OCI-LY7 (cell line): ENCODE results near the gene PIH1D2.
"Not testable (repeated sequence)": the region's sequence is repeated elsewhere in the genome, so short reads cannot be mapped to it uniquely, and the experiment has no call there.

Experiments used
- CTCF ChIP-seq: fragments of 200-600 bp; sonication (generic); conservative IDR thresholded peaks from 2 replicates; pipeline ENCODE4 v1.5.1; 2014; ENCODE audit warnings: mild to moderate bottlenecking, antibody characterized with exemption, low read length, moderate library complexity, mixed read lengths
- EZH2phosphoT487 ChIP-seq: fragments of 200-600 bp; sonication (generic); IDR thresholded peaks from 2 replicates; pipeline ENCODE4 v1.6.1; 2018; ENCODE audit warnings: low read depth, borderline replicate concordance, mild to moderate bottlenecking, mixed run types, antibody characterized with exemption, low read length, moderate library complexity, mixed read lengths

- TF ChIP-seq CTCF, EZH2phosphoT487: not testable (repeated sequence)
Observed at GRCh38 chr11:112095302-112095701, 21.5 kb upstream of the PIH1D2 start.
